Parathyroid adenoma (tissue), 2 donors: ENCODE results near the gene E2F3.
"Not testable (repeated sequence)": the region's sequence is repeated elsewhere in the genome, so short reads cannot be mapped to it uniquely, and the experiment has no call there.

Source experiments
- H2AFZ ChIP-seq: fragments of 300-600 bp; sonication (generic); one replicate; pipeline ENCODE4 v1.7.0; 2017; ENCODE audit warnings: antibody characterized with exemption, mild to moderate bottlenecking
- H3K27ac ChIP-seq: fragments of 300-600 bp; sonication (generic); one replicate; pipeline ENCODE4 v1.7.0; 2017
- H3K27me3 ChIP-seq: fragments of 300-600 bp; sonication (generic); one replicate; pipeline ENCODE4 v1.7.0; 2017; ENCODE audit warnings: low read length; ENCODE audit not compliant: control insufficient read depth, insufficient read depth
- H3K36me3 ChIP-seq: fragments of 300-600 bp; sonication (generic); one replicate; pipeline ENCODE4 v1.7.0; 2017; ENCODE audit warnings: low read length; ENCODE audit not compliant: control insufficient read depth, insufficient read depth
- H3K4me1 ChIP-seq: fragments of 300-600 bp; sonication (generic); one replicate; pipeline ENCODE4 v1.7.0; 2017; ENCODE audit warnings: control low read depth
- H3K4me2 ChIP-seq: fragments of 300-600 bp; sonication (generic); one replicate; pipeline ENCODE4 v1.7.0; 2017; ENCODE audit warnings: low read length
- H3K4me3 ChIP-seq: fragments of 300-600 bp; sonication (generic); one replicate; pipeline ENCODE4 v1.7.0; 2017; ENCODE audit warnings: low read depth, low read length
- H3K79me2 ChIP-seq: fragments of 300-600 bp; sonication (generic); one replicate; pipeline ENCODE4 v1.7.0; 2017; ENCODE audit warnings: control low read depth
- H3K9ac ChIP-seq: fragments of 300-600 bp; sonication (generic); one replicate; pipeline ENCODE4 v1.7.0; 2017; ENCODE audit warnings: mild to moderate bottlenecking
- H3K9me3 ChIP-seq: fragments of 300-600 bp; sonication (generic); one replicate; pipeline ENCODE4 v1.7.0; 2017; ENCODE audit warnings: low read length; ENCODE audit not compliant: control insufficient read depth
- TF ChIP-seq, protein P1 (sequence below): fragments of 300-600 bp; sonication (generic); IDR thresholded peaks from one replicate; pipeline ENCODE4 v1.7.0; 2017; ENCODE audit warnings: antibody characterized with exemption, mild to moderate bottlenecking
- donor health status: primary hyperparathyroidism.

Gene E2F3

DNA sequence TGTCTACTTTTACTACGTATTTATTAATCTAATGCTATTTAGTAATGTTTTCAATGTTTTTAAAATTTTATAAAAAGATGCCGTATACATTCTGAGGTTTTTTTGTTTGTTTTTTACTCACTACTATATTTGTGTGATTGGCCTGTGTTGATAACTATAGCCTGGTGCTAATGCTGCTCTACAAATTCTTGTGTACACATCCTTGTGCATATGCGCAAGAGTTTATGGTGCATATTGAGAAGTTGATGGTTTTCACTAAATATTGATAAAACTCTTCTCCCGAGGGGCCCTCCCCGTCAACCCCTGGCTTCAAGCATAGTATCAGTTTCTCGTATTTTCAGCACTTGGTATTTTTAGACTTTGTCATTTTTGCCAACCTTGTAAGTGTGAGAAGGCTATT, 59.9 kb downstream of the E2F3 start:
- Histone ChIP-seq H3K9ac (no peak overlapping the region), H3K36me3 (no peaks in the 10 kb centered on the region), H3K27ac (no peak overlapping the region), H3K79me2 (no peaks in the 10 kb centered on the region), H3K4me3 (no peak overlapping the region), H3K4me2 (no peak overlapping the region), H3K27me3 (no peaks in the 10 kb centered on the region), H3K4me1 (no peaks in the 10 kb centered on the region), H2AFZ (no peak overlapping the region), H3K9me3 (no peaks in the 10 kb centered on the region)
- TF ChIP-seq, protein P1, sequence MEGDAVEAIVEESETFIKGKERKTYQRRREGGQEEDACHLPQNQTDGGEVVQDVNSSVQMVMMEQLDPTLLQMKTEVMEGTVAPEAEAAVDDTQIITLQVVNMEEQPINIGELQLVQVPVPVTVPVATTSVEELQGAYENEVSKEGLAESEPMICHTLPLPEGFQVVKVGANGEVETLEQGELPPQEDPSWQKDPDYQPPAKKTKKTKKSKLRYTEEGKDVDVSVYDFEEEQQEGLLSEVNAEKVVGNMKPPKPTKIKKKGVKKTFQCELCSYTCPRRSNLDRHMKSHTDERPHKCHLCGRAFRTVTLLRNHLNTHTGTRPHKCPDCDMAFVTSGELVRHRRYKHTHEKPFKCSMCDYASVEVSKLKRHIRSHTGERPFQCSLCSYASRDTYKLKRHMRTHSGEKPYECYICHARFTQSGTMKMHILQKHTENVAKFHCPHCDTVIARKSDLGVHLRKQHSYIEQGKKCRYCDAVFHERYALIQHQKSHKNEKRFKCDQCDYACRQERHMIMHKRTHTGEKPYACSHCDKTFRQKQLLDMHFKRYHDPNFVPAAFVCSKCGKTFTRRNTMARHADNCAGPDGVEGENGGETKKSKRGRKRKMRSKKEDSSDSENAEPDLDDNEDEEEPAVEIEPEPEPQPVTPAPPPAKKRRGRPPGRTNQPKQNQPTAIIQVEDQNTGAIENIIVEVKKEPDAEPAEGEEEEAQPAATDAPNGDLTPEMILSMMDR = no peak

GRCh38 chr6:20463396-20463795, 61.7 kb downstream of the E2F3 start:
- no peaks in the 10 kb centered on the region for H3K27me3 ChIP-seq
- H3K27ac ChIP-seq = no peak overlapping the region
- H2AFZ ChIP-seq = no peak overlapping the region
- H3K4me1 ChIP-seq = no peaks in the 10 kb centered on the region
- H3K4me3 ChIP-seq = no peak overlapping the region
- H3K36me3 ChIP-seq = no peaks in the 10 kb centered on the region
- TF ChIP-seq, protein P1 = no peak
- H3K79me2 ChIP-seq = no peaks in the 10 kb centered on the region
- no peak overlapping the region for H3K9ac ChIP-seq
- no peak overlapping the region for H3K4me2 ChIP-seq
- H3K9me3 ChIP-seq = no peaks in the 10 kb centered on the region

DNA sequence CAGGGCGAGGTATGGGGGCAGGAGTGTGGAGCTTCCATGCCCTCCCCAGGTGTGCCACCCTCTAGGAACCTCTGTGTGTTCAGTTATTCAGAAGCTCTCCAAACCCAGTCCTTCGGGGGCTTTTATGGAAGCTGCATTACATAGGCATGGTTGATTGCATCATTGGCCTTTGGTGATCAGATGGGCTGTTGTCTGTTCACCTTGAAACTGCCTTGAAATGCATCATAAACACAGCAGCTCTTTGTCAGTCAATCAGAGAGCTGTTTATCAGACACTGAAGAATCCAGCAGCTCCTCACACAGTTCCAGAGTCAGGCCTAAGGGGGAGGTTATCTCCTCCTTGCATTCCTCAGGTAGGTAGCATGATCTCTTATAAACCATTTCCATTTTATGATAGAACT, 62.4 kb downstream of the E2F3 start:
- no peak overlapping the region for H2AFZ ChIP-seq
- no peak overlapping the region for H3K4me3 ChIP-seq
- H3K27ac ChIP-seq = no peak overlapping the region
- no peaks in the 10 kb centered on the region for H3K4me1 ChIP-seq
- no peak overlapping the region for H3K9ac ChIP-seq
- no peak overlapping the region for H3K4me2 ChIP-seq
- no peaks in the 10 kb centered on the region for H3K27me3 ChIP-seq
- no peaks in the 10 kb centered on the region for H3K9me3 ChIP-seq
- no peaks in the 10 kb centered on the region for H3K79me2 ChIP-seq
- TF ChIP-seq, protein P1 = no peak
- no peaks in the 10 kb centered on the region for H3K36me3 ChIP-seq

DNA sequence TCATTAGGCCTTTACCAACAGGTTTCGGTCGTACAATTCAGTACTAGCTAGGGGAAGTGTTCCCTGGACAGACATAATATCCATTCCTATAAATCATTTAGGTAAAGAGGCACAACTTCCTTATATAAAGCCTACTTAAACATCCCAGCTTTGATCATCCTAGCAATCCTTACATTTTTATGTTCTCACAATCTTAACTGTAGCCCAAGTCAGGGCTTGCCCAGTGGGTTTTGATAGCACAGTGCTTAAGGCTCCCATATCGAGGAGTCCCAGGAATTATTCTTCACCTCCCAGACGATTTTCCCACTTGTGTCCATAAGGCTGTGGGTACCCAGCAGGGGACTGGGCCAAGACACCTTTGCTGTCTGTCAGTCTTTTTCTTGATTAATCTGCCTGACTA, 63.2 kb downstream of the E2F3 start:
- Histone ChIP-seq H3K36me3 (no peaks in the 10 kb centered on the region), H3K4me1 (no peaks in the 10 kb centered on the region), H3K27me3 (no peaks in the 10 kb centered on the region), H3K79me2 (no peaks in the 10 kb centered on the region), H3K9ac (no peak overlapping the region), H3K4me2 (no peak overlapping the region), H3K4me3 (no peak overlapping the region), H2AFZ (no peak overlapping the region), H3K9me3 (no peaks in the 10 kb centered on the region), H3K27ac (no peak overlapping the region)
- TF ChIP-seq, protein P1 = no peak

DNA sequence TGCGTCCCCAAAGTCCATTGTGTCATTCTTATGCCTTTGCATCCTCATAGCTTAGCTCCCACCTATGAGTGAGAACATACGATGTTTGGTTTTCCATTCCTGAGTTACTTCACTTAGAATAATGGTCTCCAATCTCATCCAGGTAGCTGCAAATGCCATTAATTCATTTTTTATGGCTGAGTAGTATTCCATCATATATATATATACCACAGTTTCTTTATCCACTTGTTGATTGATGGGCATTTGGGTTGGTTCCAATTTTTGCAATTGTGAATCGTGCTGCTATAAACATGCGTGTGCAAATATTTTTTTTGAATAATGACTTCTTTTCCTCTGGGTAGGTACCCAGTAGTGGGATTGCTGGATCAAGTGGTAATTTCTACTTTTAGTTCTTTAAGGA, 63.9 kb downstream of the E2F3 start:
- not testable (repeated sequence) for H3K27ac ChIP-seq, H3K9me3 ChIP-seq, H3K9ac ChIP-seq, H3K79me2 ChIP-seq, H3K4me2 ChIP-seq, H2AFZ ChIP-seq, H3K36me3 ChIP-seq, H3K4me1 ChIP-seq, H3K4me3 ChIP-seq, H3K27me3 ChIP-seq
